ENCODE data around the gene TNFRSF11A. TPM values are rescaled to one million over a fixed set of nuclear protein-coding genes. Genes with fewer than 3 reads are reported as not detected.

TNFRSF11A gene
- total RNA-seq, 1 donor from 2014 or later, result 1.2 TPM

DNA sequence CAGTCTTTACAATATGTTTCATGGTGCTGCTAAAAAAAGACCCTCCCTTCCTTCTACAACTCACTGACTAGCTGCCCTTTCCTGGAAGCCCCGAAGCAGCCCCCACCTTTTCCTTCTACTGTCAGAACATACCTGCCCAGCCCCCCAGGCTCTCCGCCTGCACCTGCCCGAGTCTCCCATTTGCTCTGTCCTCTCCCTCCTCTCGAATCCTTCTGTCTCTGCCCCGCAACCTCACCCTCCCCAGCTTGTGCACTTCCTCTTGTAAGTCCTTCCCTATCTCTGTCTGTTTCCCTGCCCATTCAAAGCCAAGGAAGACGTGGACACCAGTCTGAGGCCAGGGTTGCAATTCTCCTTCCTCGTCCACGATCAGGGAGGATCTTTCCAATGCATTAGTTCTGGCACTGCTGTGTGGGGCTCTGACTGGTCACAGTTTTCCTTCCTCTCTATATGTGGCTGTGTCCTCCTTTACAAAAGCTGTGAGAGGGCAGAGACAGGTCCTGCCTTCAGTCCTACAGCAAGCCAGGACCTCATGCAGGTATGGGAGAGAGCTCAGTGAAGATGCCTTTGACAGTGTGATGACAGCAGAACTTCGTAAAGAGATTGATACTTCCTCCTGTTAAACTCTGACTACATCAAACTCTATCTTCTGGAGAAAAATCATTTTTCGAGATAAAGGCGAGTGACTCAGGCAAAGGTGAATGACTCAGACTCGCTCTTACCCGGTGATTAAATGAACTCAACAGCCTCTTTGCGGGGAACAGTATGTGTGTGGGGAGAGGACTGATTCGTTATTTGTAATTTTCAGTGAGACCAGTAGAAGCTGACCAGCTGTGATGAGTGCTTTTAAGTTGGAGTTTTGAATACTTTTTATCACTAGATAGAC lies 14.2 kb downstream of the TNFRSF11A start:
- intact Hi-C loops (cut with micrococcal nuclease), result no loop called here
- ATAC-seq, result peak; percentile 32
- DNase-seq, result no peak

DNA sequence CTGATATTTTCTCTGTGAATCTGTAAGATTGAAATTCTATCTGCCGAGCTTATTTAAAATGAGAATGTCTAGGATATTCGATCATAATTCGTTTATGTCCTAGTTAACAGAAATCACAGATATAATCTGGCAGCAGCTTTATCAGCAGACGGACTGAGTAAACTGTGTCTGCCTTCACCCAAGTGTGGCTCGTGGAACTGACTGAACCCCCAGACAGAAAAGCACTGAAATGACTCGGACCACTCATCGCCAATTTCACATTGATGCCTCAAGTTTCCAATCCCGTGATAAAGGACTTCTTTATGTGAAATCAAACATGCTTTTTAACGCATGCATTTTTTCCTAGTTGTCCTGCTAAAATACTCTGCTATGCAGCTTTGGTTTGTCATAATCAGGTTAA lies 15.9 kb downstream of the TNFRSF11A start:
- DNase-seq (no peak), ATAC-seq (no peak)
- intact Hi-C loops (cut with micrococcal nuclease), result no loop called here

DNA sequence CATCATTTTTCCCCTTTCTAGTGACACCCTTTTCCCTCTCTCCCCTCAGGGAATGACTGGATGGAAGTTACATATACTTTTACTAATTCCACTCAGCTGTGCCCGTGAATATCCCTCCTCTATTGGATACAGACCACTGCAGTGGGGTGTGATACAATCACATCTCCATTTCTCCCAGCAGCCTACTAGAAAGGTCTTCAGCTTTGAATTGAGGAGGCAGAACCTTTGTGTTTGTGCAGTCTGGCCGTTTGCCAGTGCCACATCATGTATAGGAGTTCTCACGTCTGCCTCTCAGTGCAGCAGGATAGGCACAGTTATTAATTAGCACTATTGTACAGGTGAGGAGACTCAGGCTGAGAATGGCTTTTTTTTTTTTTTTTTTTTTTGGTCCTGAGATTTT lies 16.4 kb downstream of the TNFRSF11A start:
- ATAC-seq, result no peak
- intact Hi-C loops (cut with micrococcal nuclease), result no loop called here
- no peak for DNase-seq

DNA sequence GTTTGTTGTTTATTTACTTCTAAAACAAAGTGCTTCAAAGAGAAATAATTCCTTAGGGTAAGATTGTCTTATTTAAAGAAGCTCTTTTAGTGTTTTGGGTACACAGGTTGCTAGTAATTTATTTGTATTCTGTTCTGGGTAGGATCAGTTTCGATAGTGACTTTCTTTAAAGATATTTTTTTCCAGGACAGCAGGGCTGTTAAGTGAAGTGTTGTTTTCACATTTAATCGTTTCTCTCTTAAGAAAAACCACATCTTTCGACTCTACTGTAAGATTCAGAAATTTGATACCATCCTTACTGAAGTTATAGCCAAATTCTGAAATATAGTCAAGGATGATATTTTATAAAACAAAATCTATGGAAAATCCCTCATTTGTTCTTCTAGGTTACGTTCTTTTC lies 17.8 kb downstream of the TNFRSF11A start:
- no peak for ATAC-seq
- DNase-seq, result no peak
- intact Hi-C loops (cut with micrococcal nuclease), result no loop called here

DNA sequence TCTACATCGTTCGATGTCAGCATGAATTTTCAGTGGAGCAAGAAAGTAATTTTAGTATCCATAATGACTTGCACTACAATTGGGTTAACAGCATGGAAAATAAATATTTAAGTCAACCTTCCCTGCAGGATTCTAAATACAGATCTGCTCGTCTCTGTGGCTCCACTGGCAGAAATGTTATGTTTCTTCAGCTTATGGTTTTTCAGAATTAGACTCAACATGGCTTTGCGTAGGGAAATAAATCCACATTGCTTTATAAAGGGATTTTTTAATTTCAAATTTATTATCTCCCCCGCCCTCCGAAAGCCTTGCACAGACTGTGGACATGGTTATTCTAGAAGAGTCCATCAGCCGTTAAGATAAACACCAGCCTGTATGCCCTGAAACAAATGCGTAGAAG lies 18.2 kb downstream of the TNFRSF11A start:
- ATAC-seq, result no peak
- DNase-seq, result no peak
- intact Hi-C loops (cut with micrococcal nuclease), result no loop called here

DNA sequence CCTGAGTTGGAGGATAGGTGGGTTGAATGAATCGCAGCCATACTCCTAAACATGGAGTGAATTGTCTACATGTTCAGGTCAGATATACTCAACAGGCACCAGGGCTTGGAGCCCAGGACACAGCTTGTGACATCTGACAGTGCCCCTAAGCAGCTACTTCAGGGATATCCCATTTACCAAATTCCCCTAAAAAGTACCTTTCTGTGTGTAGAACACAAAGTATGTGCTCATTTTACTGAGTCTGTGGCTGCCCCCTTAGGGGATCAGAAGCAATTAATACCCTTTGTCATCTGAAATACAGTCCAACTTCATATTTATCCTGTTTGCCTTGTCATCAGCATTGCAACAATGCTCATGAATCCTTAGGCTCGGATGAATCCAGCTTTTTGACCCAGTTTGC lies 20.8 kb downstream of the TNFRSF11A start:
- intact Hi-C loops (cut with micrococcal nuclease), result no loop called here
- ATAC-seq (no peak), DNase-seq (no peak)

DNA sequence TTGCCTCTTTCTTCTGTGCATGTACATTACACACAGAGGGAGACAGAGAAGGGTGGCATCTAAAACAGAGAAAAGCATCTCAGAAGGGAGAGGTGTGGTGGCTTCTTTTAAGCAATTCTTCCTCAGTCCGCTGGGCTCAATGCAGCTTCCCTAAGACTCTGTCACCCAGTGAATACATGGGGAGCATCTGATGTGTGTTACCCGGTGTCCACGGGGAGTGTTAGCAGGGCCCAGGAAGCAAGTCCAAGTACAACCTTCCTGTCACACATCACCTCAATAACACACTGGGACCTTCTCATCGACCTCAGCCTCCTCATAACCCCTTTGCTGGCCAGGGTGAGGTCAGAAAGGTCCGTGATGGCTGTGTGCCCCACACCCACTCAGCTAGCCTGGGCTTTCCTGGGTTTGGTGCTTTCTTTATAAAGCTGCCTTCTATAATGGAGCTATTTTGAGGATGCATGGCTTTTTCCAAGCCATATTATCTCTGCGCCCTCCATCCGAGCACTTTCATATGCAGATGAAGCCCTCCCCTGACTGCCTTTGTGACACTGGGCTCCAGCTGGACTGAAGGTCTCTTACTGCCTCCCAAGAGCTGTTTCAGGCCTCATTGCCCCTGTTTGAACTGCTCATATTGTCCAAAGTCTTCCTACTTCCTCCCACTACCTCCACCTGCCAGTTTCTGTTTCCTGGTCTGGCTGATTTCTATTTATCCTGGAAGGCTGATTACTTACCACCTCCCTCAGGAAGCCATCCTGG lies 21.4 kb downstream of the TNFRSF11A start:
- no peak for DNase-seq
- intact Hi-C loops (cut with micrococcal nuclease), result no loop called here
- no peak for ATAC-seq

DNA sequence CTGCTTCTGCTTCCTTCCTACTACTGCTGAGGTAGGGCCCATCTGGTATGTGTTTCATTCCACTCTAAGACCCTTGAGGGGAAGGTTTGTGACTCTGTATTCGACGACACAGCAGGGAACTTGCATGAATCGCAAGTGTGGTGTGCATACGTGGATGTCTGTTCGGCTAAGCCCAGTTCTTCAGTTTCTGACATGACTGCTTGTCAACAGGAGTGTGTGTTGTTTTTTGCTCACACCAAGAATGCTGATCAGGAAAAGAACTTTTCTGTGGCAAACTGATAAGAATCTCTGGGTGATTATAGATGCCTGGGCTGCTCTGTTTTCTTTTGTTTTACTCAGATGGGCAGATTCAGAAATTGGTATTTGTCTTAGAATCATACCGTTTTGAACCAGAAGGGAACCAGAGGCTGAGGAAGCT lies 22.0 kb downstream of the TNFRSF11A start:
- intact Hi-C loops (cut with micrococcal nuclease), result no loop called here
- DNase-seq (no peak), ATAC-seq (no peak)

DNA sequence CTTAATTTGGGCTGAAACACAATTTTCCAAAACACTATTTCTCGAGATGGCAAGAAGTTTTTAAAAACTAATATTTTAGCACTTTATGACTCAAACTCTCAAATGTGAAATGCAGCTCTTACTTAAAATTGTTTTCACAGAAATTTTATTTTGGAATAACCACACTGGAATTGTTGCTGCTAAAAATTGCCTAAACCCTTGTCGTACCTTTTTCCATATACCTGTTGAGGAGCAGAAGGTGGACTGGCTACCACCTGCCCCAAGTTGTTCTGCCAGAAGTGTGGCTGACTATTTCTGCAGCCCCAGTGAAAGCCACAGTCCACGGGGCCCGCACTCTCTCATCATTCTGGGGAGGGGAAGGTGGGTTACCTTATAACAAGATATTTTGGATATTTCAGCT lies 23.4 kb downstream of the TNFRSF11A start:
- intact Hi-C loops (cut with micrococcal nuclease), result no loop called here
- ATAC-seq (no peak), DNase-seq (no peak)

DNA sequence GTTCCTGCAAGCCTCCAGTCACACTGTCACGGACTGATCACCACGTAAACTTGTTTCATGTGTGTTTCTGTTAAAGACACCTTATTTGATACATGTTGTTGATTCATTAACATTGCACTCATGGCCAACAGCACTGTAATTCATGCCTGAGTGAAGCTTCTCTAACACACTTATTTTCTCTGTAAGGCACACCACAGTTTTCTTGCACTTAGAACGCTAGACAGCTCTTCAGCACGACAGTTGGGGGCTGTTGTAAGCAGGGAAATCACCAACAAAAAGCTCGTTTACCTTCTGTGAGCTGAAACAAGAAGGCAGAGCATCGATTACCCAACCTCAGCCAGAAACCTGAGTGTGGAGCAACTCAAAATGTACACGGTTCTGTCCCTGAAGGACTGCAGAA lies 28.1 kb downstream of the TNFRSF11A start:
- DNase-seq (no peak), ATAC-seq (no peak)
- intact Hi-C loops (cut with micrococcal nuclease), result no loop called here

DNA sequence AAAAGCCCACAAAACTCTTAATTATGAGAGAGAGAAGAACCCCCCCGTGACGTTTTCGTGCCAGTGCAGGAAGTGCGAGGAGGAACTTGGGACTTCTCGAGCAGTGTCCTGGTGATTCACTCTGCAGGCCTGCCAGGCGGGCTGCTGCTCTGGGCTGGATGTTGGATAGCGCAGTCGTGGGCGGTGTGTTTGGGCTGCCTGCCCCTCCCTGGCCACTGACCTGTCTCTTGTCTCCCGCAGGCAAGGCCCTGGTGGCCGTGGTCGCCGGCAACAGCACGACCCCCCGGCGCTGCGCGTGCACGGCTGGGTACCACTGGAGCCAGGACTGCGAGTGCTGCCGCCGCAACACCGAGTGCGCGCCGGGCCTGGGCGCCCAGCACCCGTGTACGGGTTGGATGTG lies 29.0 kb downstream of the TNFRSF11A start:
- ATAC-seq, result no peak
- intact Hi-C loops (cut with micrococcal nuclease), result no loop called here

DNA sequence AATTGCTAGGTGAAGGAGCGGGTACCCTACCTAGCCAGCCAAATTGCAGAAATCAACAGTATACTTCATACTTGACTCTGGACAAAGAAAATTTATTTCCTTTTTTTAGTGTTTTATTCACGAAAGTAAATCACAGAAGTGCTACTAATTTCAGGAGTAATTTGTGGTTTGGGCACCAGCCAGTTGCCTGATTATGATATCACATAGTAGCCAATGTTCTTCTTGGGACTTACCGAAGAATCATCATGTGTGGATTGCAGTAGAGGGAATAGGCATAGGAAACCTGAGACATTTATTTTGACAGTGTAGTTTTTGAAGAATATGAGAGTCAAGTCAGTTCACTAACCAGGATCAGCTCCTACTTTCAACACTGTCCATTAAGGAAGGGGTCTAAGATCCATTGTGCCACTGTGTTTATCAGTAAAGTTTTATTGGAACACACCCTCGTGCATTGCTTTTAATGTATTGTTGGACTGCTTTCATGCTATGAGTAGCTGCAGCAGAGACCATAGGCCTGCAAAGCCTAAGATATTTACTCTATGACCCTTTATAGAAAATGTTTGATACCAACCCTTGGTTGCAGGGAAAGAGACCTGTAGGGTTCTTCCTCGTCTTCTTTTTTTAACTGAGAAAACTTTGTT lies 32.1 kb downstream of the TNFRSF11A start:
- DNase-seq (no peak), ATAC-seq (no peak)
- intact Hi-C loops (cut with micrococcal nuclease), result no loop called here

More for the DNA sequence above, 29.0 kb downstream of the TNFRSF11A start:
- no peak for DNase-seq

DNA sequence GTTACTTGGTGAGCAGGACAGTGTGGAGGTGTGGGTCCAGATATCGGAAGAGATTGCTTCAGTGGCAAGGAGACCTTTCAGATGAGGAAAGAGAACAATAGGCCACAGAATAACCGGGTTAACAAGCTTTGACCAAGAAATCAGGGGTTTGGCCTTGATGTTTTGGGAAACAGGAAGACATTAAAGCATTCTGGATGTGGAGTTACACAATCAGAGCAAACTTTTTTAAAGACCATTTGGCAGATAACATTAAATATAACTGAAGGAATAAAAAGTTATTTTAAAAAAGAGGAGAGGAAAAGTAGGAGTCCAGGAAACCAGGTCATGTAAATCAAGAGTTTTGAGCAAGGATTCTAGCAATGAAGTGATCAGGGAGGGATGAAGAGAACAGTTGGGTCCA lies 35.7 kb downstream of the TNFRSF11A start:
- no peak for ATAC-seq
- intact Hi-C loops (cut with micrococcal nuclease), result no loop called here
- DNase-seq, result no peak

DNA sequence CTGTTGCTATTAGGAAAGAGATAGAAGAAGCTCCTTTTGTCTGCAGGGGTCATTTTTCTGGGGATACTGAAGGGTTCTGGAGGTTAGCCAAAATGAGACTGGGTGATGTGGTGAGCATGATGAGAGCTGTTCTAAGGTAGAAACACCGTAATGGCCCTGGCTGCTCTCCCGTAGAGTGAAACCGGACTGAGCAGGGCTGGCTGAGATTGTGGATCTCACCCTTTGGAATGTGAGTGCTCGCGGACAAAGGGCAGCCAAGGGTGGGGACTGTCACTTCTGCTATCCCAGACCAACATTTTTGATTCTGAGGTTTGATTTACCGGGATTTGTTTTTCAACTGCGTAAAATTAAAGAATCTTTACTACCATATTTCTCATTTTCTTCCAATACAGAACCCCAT lies 36.2 kb downstream of the TNFRSF11A start:
- ATAC-seq, result no peak

DNA sequence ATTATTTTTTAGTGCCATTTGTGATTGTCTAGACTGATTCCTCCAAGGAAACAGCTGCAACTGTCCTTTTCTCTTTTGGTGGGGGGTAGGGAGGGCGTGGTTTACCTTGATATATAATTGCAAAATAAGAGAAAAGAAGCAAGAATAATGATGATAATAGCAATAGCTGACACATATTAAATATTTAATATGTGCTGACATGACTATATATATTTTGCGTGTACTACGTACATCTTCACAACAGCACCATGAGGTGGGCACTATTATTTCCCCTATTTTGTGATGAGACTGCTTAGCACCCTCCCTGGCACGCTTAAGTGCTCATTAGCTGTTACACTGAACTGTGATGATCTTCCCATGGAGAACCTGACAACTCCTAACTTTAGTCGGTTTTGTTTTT lies 39.4 kb downstream of the TNFRSF11A start:
- no peak for DNase-seq
- no peak for ATAC-seq
- intact Hi-C loops (cut with micrococcal nuclease), result no loop called here

More for the DNA sequence above, 36.2 kb downstream of the TNFRSF11A start:
- intact Hi-C loops (cut with micrococcal nuclease), result no loop called here
- DNase-seq, result no peak

DNA sequence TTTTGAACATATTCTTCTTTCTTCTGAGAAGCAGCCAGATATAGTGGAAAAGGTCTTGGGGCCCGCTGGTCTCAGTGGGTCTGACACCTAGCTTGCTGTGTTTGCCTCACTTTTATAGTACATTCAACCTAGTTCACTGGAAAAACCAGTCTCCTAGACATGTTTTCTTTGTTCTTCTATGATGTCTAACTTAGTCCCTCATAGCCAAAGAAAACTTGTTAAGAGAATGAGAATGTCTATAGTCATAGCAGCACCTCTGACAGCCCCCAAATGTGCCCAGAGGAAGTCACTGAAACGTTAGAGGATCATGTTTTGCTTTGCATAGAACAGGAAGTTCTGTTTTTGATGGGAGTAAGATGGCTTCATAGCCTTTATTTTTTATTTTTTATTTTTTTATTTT lies 40.3 kb downstream of the TNFRSF11A start:
- DNase-seq (no peak), ATAC-seq (no peak)
- intact Hi-C loops (cut with micrococcal nuclease), result no loop called here

DNA sequence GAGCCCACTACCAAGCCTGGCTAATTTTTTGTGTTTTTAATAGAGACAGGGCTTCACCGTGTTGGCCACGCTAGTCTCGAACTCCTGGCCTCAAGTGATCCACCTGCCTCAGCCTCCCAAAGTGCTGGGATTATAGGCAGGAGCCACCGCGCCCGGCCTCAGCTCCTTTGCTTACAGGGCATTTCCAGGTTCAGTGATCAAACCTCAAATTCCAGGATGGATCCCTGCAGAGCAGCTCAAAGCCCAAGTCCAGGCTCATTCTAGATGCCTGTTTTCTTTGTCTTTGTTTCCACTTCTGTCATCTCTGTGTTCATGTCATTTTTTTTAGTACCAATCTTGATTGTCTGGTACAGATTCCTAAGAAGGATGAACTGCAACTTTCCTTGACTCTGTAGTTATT lies 41.9 kb downstream of the TNFRSF11A start:
- DNase-seq (no peak), ATAC-seq (no peak)
- intact Hi-C loops (cut with micrococcal nuclease), result no loop called here

DNA sequence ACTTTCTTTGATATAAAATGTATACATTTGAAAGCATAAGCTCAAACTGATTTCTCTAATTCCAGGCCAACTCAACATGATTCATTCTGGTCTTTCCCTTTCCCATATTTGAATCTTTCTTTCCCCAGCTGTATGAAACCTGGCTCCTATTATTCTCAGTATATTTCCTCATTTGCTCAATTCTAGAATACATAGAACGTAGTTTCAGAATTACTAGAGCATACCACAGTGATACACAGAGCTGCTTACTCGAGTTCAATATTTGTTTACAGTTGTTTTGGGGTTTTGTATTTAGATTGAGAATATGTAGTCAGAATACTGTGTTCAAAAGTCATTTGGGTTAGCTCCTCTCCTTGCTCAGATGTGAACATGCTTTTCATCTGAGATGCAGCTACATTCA lies 43.0 kb downstream of the TNFRSF11A start:
- intact Hi-C loops (cut with micrococcal nuclease), result no loop called here
- no peak for DNase-seq
- no peak for ATAC-seq

DNA sequence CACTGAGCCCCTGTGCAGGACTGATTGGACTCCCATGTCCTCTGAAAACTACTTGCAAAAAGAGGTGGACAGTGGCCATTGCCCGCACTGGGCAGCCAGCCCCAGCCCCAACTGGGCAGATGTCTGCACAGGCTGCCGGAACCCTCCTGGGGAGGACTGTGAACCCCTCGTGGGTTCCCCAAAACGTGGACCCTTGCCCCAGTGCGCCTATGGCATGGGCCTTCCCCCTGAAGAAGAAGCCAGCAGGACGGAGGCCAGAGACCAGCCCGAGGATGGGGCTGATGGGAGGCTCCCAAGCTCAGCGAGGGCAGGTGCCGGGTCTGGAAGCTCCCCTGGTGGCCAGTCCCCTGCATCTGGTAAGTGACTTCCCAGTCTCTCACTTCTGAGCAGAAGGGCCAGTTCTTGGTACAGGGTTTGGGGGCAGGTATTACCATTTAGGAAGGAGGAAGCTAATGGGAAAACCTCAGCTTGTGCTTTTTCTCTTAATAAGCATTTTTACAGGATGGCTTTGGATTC lies 44.1 kb downstream of the TNFRSF11A start:
- no peak for DNase-seq
- ATAC-seq, result no peak
- intact Hi-C loops (cut with micrococcal nuclease), result no loop called here

DNA sequence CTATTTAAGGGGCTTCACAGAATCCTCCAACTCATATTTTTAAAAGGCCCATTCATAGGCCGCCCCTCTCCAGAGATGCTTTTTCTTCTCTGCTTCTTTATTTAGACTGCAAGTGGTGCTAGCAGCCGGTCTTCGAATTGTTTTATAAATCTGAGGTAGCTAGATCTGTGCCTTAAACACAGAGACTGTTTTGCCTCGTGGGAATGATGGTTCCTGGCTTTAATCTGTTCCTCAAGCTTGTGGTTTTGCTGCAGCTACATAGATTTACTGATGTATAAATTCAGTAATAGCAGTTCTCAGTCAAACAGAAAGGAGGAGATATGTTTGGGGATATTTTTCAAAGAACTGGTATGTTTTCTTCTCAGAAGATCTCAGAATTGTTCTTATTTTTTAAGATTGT lies 45.3 kb downstream of the TNFRSF11A start:
- intact Hi-C loops (cut with micrococcal nuclease), result no loop called here
- DNase-seq (no peak), ATAC-seq (no peak)
